Panc1 (cell line): ENCODE results near the gene POU2F1. TPM values are rescaled to one million over a fixed set of nuclear protein-coding genes. Genes with fewer than 3 reads are reported as not detected.

Experiments
- ATAC-seq: fragments of 200-7000 bp; cut with Tn5 transposase; 2 replicates; pipeline ENCODE4 v1.9.1; 2020; ENCODE audit warnings: mild to moderate bottlenecking, moderate library complexity
- BruUV-seq: library from RNA; stranded (reverse); fragments of 400-500 nt; replicated peaks from 2 replicates; lab custom pipeline; 2021; lab: Mats Ljungman, UMichigan
- CTCF ChIA-PET: fragments of 300-600 bp; sonication (Branson Sonifier 250); formaldehyde crosslinking; loops from one replicate; lab custom pipeline; 2022; ENCODE audit warnings: antibody characterized with exemption; lab: Charles Lee
- POLR2A ChIA-PET: fragments of 300-600 bp; sonication (Branson Sonifier 250); formaldehyde crosslinking; loops from one replicate; lab custom pipeline; 2022; ENCODE audit warnings: antibody characterized with exemption; lab: Charles Lee
- DNase-seq: peaks from one replicate; pipeline ENCODE4 v3.0.0-alpha.2; 2010; ENCODE audit warnings: low read depth, low spot score
- H3K27ac ChIP-seq: 2 replicates; pipeline ENCODE4 v1.5.1; 2011; ENCODE audit warnings: mild to moderate bottlenecking, low read length, inconsistent platforms
- H3K27me3 ChIP-seq: fragments of 200-500 bp; sonication (Bioruptor generic); 2 replicates; pipeline ENCODE4 v1.6.0; 2014; ENCODE audit warnings: low read length, inconsistent platforms; ENCODE audit not compliant: control insufficient read depth, insufficient read depth
- H3K36me3 ChIP-seq: fragments of 200-500 bp; sonication (Bioruptor generic); 2 replicates; pipeline ENCODE4 v1.5.1; 2014; ENCODE audit warnings: inconsistent platforms, mild to moderate bottlenecking, low read length, moderate library complexity; ENCODE audit not compliant: control insufficient read depth, insufficient read depth
- H3K4me1 ChIP-seq: 2 replicates; pipeline ENCODE4 v1.5.1; 2011; ENCODE audit warnings: inconsistent platforms, mild to moderate bottlenecking, low read length, moderate library complexity; ENCODE audit not compliant: control insufficient read depth, insufficient read depth
- H3K4me3 ChIP-seq, 2 experiments: 2 replicates each; pipeline ENCODE4 v1.5.1; 2011 to 2012; ENCODE audit warnings: low read depth in 2 of 2, low read length in 2 of 2, mild to moderate bottlenecking in 2 of 2, inconsistent platforms in 1 of 2, moderate library complexity in 1 of 2
- H3K9me3 ChIP-seq: fragments of 200-500 bp; sonication (Bioruptor generic); 2 replicates; pipeline ENCODE4 v1.5.1; 2014; ENCODE audit warnings: low read depth, mild to moderate bottlenecking, inconsistent platforms, low read length, moderate library complexity; ENCODE audit not compliant: control insufficient read depth, insufficient read depth
- CTCF ChIP-seq: fragments of 450-650 bp; IDR thresholded peaks from 2 replicates; pipeline ENCODE4 v1.5.1; 2017; ENCODE audit warnings: mild to moderate bottlenecking
- POLR2AphosphoS5 ChIP-seq: IDR thresholded peaks from 2 replicates; pipeline ENCODE4 v1.6.1; 2012; ENCODE audit warnings: mild to moderate bottlenecking, low read depth, low read length, moderate library complexity
- SIN3A ChIP-seq: IDR thresholded peaks from 2 replicates; pipeline ENCODE4 v1.6.1; 2012; ENCODE audit warnings: low read depth, mild to moderate bottlenecking, low read length, moderate library complexity, borderline replicate concordance; ENCODE audit not compliant: insufficient read depth
- TCF7L2 ChIP-seq: IDR thresholded peaks from 2 replicates; pipeline ENCODE4 v1.6.1; 2011; ENCODE audit warnings: mild to moderate bottlenecking, low read depth, low read length, inconsistent platforms
- in situ Hi-C: cut with HindIII; loops from 2 replicates; pipeline ENCODE4 v1.10.0; 2016; ENCODE audit warnings: low sequenced_read_pairs, low pct_unique_long_range_greater_than_20kb
- intact Hi-C: fragments of 100-400 bp; cut with micrococcal nuclease; formaldehyde crosslinking; loops from one replicate; pipeline ENCODE4 v1.10.0; 2022; ENCODE audit not compliant: unreplicated experiment
- total RNA-seq: library from RNA; stranded (reverse); gene quantifications from one replicate; pipeline ENCODE4 v1.2.1, GENCODE V29; 2021; ENCODE audit not compliant: unreplicated experiment
- TF ChIP-seq, protein P1 (sequence below), 2 experiments: IDR thresholded peaks; 2 replicates each; pipeline ENCODE4 v1.6.1; 2011 to 2012; ENCODE audit warnings: low read depth in 2 of 2, control low read depth in 1 of 2, low read length in 1 of 2, mild to moderate bottlenecking in 1 of 2, moderate library complexity in 1 of 2; ENCODE audit not compliant: insufficient read depth in 1 of 2

Gene POU2F1
- total RNA-seq, 1 experiment from 2014 or later: 17.1 TPM

DNA sequence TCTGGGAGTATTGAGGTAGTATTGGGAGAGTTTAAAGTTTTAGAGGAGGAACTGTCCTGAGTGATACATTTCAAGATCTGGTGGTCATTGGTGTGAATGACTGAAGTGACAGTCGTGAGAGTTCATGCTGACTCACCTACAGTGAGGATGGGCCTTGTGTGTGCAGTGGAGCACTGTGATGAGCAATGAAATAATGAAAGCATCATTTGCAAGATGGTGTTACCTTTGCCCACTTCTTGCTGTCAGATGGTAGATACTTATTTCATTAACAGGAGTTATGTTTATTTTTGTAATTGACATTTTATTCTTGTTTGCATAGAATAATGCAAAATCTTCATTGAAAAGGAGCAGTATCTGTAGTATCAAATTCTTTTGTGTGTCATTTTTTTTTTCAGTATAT lies 29.0 kb downstream of the POU2F1 start:
- no peak for TF ChIP-seq POLR2AphosphoS5
- TF ChIP-seq TCF7L2: no peak
- no peak for TF ChIP-seq SIN3A
- TF ChIP-seq CTCF: no peak
- TF ChIP-seq, protein P1, sequence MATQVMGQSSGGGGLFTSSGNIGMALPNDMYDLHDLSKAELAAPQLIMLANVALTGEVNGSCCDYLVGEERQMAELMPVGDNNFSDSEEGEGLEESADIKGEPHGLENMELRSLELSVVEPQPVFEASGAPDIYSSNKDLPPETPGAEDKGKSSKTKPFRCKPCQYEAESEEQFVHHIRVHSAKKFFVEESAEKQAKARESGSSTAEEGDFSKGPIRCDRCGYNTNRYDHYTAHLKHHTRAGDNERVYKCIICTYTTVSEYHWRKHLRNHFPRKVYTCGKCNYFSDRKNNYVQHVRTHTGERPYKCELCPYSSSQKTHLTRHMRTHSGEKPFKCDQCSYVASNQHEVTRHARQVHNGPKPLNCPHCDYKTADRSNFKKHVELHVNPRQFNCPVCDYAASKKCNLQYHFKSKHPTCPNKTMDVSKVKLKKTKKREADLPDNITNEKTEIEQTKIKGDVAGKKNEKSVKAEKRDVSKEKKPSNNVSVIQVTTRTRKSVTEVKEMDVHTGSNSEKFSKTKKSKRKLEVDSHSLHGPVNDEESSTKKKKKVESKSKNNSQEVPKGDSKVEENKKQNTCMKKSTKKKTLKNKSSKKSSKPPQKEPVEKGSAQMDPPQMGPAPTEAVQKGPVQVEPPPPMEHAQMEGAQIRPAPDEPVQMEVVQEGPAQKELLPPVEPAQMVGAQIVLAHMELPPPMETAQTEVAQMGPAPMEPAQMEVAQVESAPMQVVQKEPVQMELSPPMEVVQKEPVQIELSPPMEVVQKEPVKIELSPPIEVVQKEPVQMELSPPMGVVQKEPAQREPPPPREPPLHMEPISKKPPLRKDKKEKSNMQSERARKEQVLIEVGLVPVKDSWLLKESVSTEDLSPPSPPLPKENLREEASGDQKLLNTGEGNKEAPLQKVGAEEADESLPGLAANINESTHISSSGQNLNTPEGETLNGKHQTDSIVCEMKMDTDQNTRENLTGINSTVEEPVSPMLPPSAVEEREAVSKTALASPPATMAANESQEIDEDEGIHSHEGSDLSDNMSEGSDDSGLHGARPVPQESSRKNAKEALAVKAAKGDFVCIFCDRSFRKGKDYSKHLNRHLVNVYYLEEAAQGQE (IDR thresholded peaks at IDR 0.05; ENCODE audit: insufficient read depth in 1 of 2, low read depth in 2 of 2, low read length in 1 of 2): no peak
- no peak for DNase-seq
- BruUV-seq: no TSS peak
- intact Hi-C loops (no loop called here), in situ Hi-C loops (no loop called here)
- Histone ChIP-seq H3K36me3 (no peaks in the 10 kb centered on the region), H3K4me3 (no peak overlapping the region), H3K27ac (no peak overlapping the region), H3K4me1 (peaks cover 3% of the 10 kb centered on the region; the same call in 1 of the 2 replicates), H3K27me3 (no peaks in the 10 kb centered on the region), H3K9me3 (no peaks in the 10 kb centered on the region)
- ChIA-PET POLR2A (no interaction called here), CTCF (no interaction called here)
- no peak for ATAC-seq

GRCh38 chr1:167250482-167250881 lies 29.8 kb downstream of the POU2F1 start:
- TF ChIP-seq TCF7L2: no peak
- TF ChIP-seq, protein P1 (IDR thresholded peaks at IDR 0.05; ENCODE audit: insufficient read depth in 1 of 2, low read depth in 2 of 2, low read length in 1 of 2): no peak
- ChIA-PET POLR2A (no interaction called here), CTCF (no interaction called here)
- peaks cover 3% of the 10 kb centered on the region; the same call in 1 of the 2 replicates for H3K4me1 ChIP-seq
- H3K27me3 ChIP-seq: no peaks in the 10 kb centered on the region
- DNase-seq (no peak), ATAC-seq (no peak)
- no peak overlapping the region for H3K4me3 ChIP-seq
- BruUV-seq: no TSS peak
- no peaks in the 10 kb centered on the region for H3K9me3 ChIP-seq
- in situ Hi-C loops (no loop called here), intact Hi-C loops (no loop called here)
- no peak overlapping the region for H3K27ac ChIP-seq
- no peaks in the 10 kb centered on the region for H3K36me3 ChIP-seq
